KMS-11 (cell line): ENCODE data around the gene TENM4.

Source experiments
- H2AFZ ChIP-seq: fragments of 200-600 bp; sonication (generic); 2 replicates; pipeline ENCODE4 v1.6.1; 2016; ENCODE audit warnings: antibody characterized with exemption, mixed run types, low read depth
- H3K27ac ChIP-seq: fragments of 200-600 bp; sonication (generic); 2 replicates; pipeline ENCODE4 v1.6.1; 2016; ENCODE audit warnings: mild to moderate bottlenecking, mixed run types
- H3K27me3 ChIP-seq: fragments of 200-600 bp; sonication (generic); 2 replicates; pipeline ENCODE4 v1.6.1; 2017; ENCODE audit warnings: mild to moderate bottlenecking, low read depth, mixed run types, moderate library complexity; ENCODE audit not compliant: insufficient read depth
- H3K36me3 ChIP-seq: fragments of 200-600 bp; sonication (generic); 2 replicates; pipeline ENCODE4 v1.6.1; 2017; ENCODE audit warnings: mild to moderate bottlenecking, mixed run types; ENCODE audit not compliant: insufficient read depth
- H3K4me1 ChIP-seq: fragments of 200-600 bp; sonication (generic); 2 replicates; pipeline ENCODE4 v1.6.1; 2016; ENCODE audit warnings: mild to moderate bottlenecking, low read depth, mixed run types; ENCODE audit not compliant: poor library complexity, severe bottlenecking
- H3K4me2 ChIP-seq: fragments of 200-600 bp; sonication (generic); 2 replicates; pipeline ENCODE4 v1.7.0; 2016; ENCODE audit warnings: mild to moderate bottlenecking, mixed run types
- H3K4me3 ChIP-seq: fragments of 200-600 bp; sonication (generic); IDR thresholded peaks from 2 replicates; pipeline ENCODE4 v1.6.1; 2017; ENCODE audit warnings: low read depth, low read length, mixed read lengths; ENCODE audit not compliant: insufficient read depth
- H3K79me2 ChIP-seq: fragments of 200-600 bp; sonication (generic); 2 replicates; pipeline ENCODE4 v1.6.1; 2016; ENCODE audit warnings: low read depth, mixed run types; ENCODE audit not compliant: insufficient read depth
- H3K9ac ChIP-seq: fragments of 200-600 bp; sonication (generic); 2 replicates; pipeline ENCODE4 v1.6.1; 2016; ENCODE audit warnings: mild to moderate bottlenecking, mixed run types
- H4K20me1 ChIP-seq: fragments of 200-600 bp; sonication (generic); 2 replicates; pipeline ENCODE4 v1.6.1; 2016; ENCODE audit warnings: mild to moderate bottlenecking, mixed run types; ENCODE audit not compliant: insufficient read depth
- CTCF ChIP-seq: fragments of 200-600 bp; sonication (generic); conservative IDR thresholded peaks from 2 replicates; pipeline ENCODE4 v1.6.1; 2017; ENCODE audit warnings: low read depth, mild to moderate bottlenecking, antibody characterized with exemption, low read length, moderate library complexity, mixed read lengths

The TENM4 gene

GRCh38 chr11:78788533-78788932 is 652.3 kb downstream of the TENM4 start:
- Histone ChIP-seq H4K20me1 (no peaks in the 10 kb centered on the region), H3K4me3 (no peak overlapping the region), H3K27ac (no peak overlapping the region), H3K36me3 (no peaks in the 10 kb centered on the region), H2AFZ (no peak overlapping the region), H3K27me3 (no peaks in the 10 kb centered on the region), H3K79me2 (no peaks in the 10 kb centered on the region), H3K9ac (no peak overlapping the region), H3K4me2 (no peak overlapping the region), H3K4me1 (no peaks in the 10 kb centered on the region)
- TF ChIP-seq CTCF: no peak

GRCh38 chr11:78787696-78788095 is 653.1 kb downstream of the TENM4 start:
- Histone ChIP-seq H4K20me1 (no peaks in the 10 kb centered on the region), H3K79me2 (no peaks in the 10 kb centered on the region), H2AFZ (no peak overlapping the region), H3K4me2 (no peak overlapping the region), H3K9ac (no peak overlapping the region), H3K27ac (no peak overlapping the region), H3K4me3 (no peak overlapping the region), H3K4me1 (no peaks in the 10 kb centered on the region), H3K36me3 (no peaks in the 10 kb centered on the region), H3K27me3 (no peaks in the 10 kb centered on the region)
- no peak for TF ChIP-seq CTCF

GRCh38 chr11:78786746-78787145 is 654.1 kb downstream of the TENM4 start:
- H2AFZ ChIP-seq: no peak overlapping the region
- H3K79me2 ChIP-seq: no peaks in the 10 kb centered on the region
- no peaks in the 10 kb centered on the region for H3K4me1 ChIP-seq
- H3K27ac ChIP-seq: no peak overlapping the region
- H3K4me3 ChIP-seq: no peak overlapping the region
- H4K20me1 ChIP-seq: no peaks in the 10 kb centered on the region
- no peak overlapping the region for H3K4me2 ChIP-seq
- H3K36me3 ChIP-seq: no peaks in the 10 kb centered on the region
- no peaks in the 10 kb centered on the region for H3K27me3 ChIP-seq
- TF ChIP-seq CTCF: no peak
- no peak overlapping the region for H3K9ac ChIP-seq

- Histone ChIP-seq H4K20me1 (no peaks in the 10 kb centered on the region), H3K4me2 (no peak overlapping the region), H3K4me1 (no peaks in the 10 kb centered on the region), H3K27ac (no peak overlapping the region), H3K36me3 (no peaks in the 10 kb centered on the region), H3K79me2 (no peaks in the 10 kb centered on the region), H3K4me3 (no peak overlapping the region), H2AFZ (no peak overlapping the region), H3K27me3 (no peaks in the 10 kb centered on the region), H3K9ac (no peak overlapping the region)
- no peak for TF ChIP-seq CTCF
These were observed 654.7 kb downstream of the TENM4 start for GRCh38 chr11:78786086-78786485.
